Activated CD4-positive, alpha-beta memory T cell treated with anti-CD3 and anti-CD28 coated beads, Interleukin-2, amount 10 ng/mL, durations not matched to agents 7 days and 5 days (primary cell): ENCODE data around the gene MIS18BP1. TPM values are rescaled to one million over a fixed set of nuclear protein-coding genes. Genes with fewer than 3 reads are reported as not detected.
A peak's percentile ranks its signal among the peaks of the same experiment; 100 is the strongest.

ENCODE experiments used
- CTCF ChIA-PET: fragments of 350-600 bp; sonication (Branson Sonifier 250); formaldehyde crosslinking; loops from one replicate; lab custom pipeline; 2021; ENCODE audit warnings: antibody characterized with exemption, inconsistent platforms; lab: Charles Lee
- POLR2A ChIA-PET: fragments of 350-600 bp; sonication (Branson Sonifier 250); formaldehyde crosslinking; loops from one replicate; lab custom pipeline; 2021; ENCODE audit warnings: antibody characterized with exemption; lab: Charles Lee
- DNase-seq: peaks from one replicate; pipeline ENCODE4 v3.0.0-alpha.2; 2020
- H3K27ac Mint-ChIP-seq: one replicate; pipeline ENCODE4 v1.8.0; 2021; ENCODE audit warnings: mild to moderate bottlenecking, mixed read lengths
- H3K27me3 Mint-ChIP-seq: one replicate; pipeline ENCODE4 v1.8.0; 2021; ENCODE audit warnings: mixed read lengths
- H3K36me3 Mint-ChIP-seq: one replicate; pipeline ENCODE4 v1.8.0; 2021; ENCODE audit warnings: low read depth, mixed read lengths
- H3K4me1 Mint-ChIP-seq: one replicate; pipeline ENCODE4 v1.8.0; 2021; ENCODE audit warnings: mixed read lengths
- H3K4me3 Mint-ChIP-seq: one replicate; pipeline ENCODE4 v1.8.0; 2021; ENCODE audit warnings: mild to moderate bottlenecking, mixed read lengths
- H3K9me3 Mint-ChIP-seq: one replicate; pipeline ENCODE4 v1.8.0; 2021; ENCODE audit warnings: mixed read lengths
- total RNA-seq, 2 experiments: library from RNA; stranded (reverse); gene quantifications; one replicate each; pipeline ENCODE4 v1.2.3, GENCODE V29; 2021

The MIS18BP1 gene
- total RNA-seq, 2 experiments from 2014 or later: 66.3 to 66.9 TPM

- H3K27me3 Mint-ChIP-seq: peaks cover 20% of the 10 kb centered on the region
- peaks cover 25% of the 10 kb centered on the region for H3K9me3 Mint-ChIP-seq
- DNase-seq: no peak
- no peak overlapping the region for H3K4me3 Mint-ChIP-seq
- H3K36me3 Mint-ChIP-seq: peaks cover 22% of the 10 kb centered on the region
- CTCF ChIA-PET: no interaction called here
- H3K27ac Mint-ChIP-seq: no peak overlapping the region
- POLR2A ChIA-PET: interaction anchor here (0.7 kb wide), 1 partner anchor 123 kb away, joined by 3 read pairs; the partner anchor contains the start of gene FANCM
- H3K4me1 Mint-ChIP-seq: peaks cover 6% of the 10 kb centered on the region
These were observed 5.8 kb upstream of the MIS18BP1 start for GRCh38 chr14:45258805-45259204.

DNA sequence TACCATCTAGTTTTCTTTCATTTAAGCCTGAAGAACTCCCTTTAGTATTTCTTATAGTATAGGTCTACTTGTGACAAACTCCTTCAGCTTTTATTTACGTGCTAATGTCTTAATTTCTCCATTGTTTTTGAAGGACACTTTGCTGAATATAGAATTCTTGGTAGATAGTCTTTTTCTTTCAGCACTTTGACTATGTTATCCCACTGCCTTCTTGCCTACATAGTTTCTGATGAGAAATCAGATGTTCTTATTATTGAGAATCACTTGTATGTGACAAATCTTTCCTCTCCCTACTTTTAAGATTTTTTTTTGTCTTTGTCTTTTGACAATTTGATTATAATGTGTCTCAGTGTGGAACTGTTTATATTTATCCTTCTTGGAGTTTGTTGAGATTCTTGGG lies 5.1 kb upstream of the MIS18BP1 start:
- no peak overlapping the region for H3K4me3 Mint-ChIP-seq
- H3K9me3 Mint-ChIP-seq: peaks cover 25% of the 10 kb centered on the region
- no peak for DNase-seq
- H3K36me3 Mint-ChIP-seq: peaks cover 22% of the 10 kb centered on the region
- H3K27me3 Mint-ChIP-seq: peaks cover 16% of the 10 kb centered on the region
- ChIA-PET CTCF (interaction anchor here (1.1 to 2.0 kb wide), 2 partner anchors 9 to 10 kb away, joined by 3 to 7 read pairs; no protein-coding TSS in a partner anchor), POLR2A (no interaction called here)
- peaks cover 11% of the 10 kb centered on the region for H3K4me1 Mint-ChIP-seq
- H3K27ac Mint-ChIP-seq: no peak overlapping the region

DNA sequence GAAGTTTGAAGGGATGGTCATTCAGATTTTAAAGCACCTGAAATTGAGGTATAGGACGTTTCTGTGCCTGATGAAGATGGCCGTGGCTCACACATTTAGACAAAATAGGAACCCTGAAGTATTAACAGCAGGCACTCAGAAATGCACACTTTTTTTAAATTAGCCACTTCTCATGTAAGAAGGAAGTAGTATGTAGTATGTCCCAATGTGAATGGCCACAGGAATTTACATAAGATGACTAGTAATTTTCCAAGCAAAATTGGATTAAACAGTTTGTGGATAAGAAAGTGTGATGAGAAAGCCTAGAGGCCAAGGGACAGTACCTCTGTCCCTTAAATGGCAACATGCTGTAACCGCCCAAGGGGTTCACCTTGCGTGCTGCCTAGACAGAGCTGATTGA lies 1.8 kb upstream of the MIS18BP1 start:
- Mint-ChIP-seq H3K4me1 (peaks cover 27% of the 10 kb centered on the region), H3K27me3 (peaks cover 3% of the 10 kb centered on the region), H3K27ac (no peak overlapping the region), H3K9me3 (peaks cover 20% of the 10 kb centered on the region), H3K36me3 (peaks cover 26% of the 10 kb centered on the region), H3K4me3 (no peak overlapping the region)
- DNase-seq: no peak
- ChIA-PET CTCF (no interaction called here), POLR2A (interaction anchor here (3.3 kb wide), 1 partner anchor 119 kb away, joined by 53 read pairs; the partner anchor contains the start of genes FANCM and FKBP3)

GRCh38 chr14:45253754-45254310 lies 830 bp upstream of the MIS18BP1 start:
- Mint-ChIP-seq H3K27me3 (peaks cover 3% of the 10 kb centered on the region), H3K27ac (peak overlapping the region; percentile 90), H3K36me3 (peaks cover 19% of the 10 kb centered on the region), H3K9me3 (peaks cover 14% of the 10 kb centered on the region), H3K4me1 (peaks cover 28% of the 10 kb centered on the region), H3K4me3 (peak overlapping the region; percentile 83)
- CTCF ChIA-PET: interaction anchor here (0.6 to 3.3 kb wide), 16 partner anchors 9 to 291 kb away, joined by 3 to 15 read pairs (median 4); partner anchors contain the start of genes FANCM, FKBP3 and TOGARAM1
- POLR2A ChIA-PET: interaction anchor here (0.6 to 3.3 kb wide), 11 partner anchors 9 to 357 kb away, joined by 3 to 53 read pairs (median 5); partner anchors contain the start of genes FANCM, FKBP3, KLHL28 and PRPF39
- DNase-seq: no peak

- H3K27ac Mint-ChIP-seq: peak overlapping the region; percentile 90
- H3K4me3 Mint-ChIP-seq: peak overlapping the region; percentile 83
- H3K36me3 Mint-ChIP-seq: peaks cover 9% of the 10 kb centered on the region
- peaks cover 3% of the 10 kb centered on the region for H3K9me3 Mint-ChIP-seq
- peak; percentile 37 for DNase-seq
- H3K27me3 Mint-ChIP-seq: peaks cover 2% of the 10 kb centered on the region
- CTCF ChIA-PET: interaction anchor here (0.7 to 3.3 kb wide), 15 partner anchors 8 to 715 kb away, joined by 3 to 15 read pairs (median 5); partner anchors contain the start of genes FANCM, FKBP3 and TOGARAM1
- H3K4me1 Mint-ChIP-seq: peaks cover 29% of the 10 kb centered on the region
- POLR2A ChIA-PET: interaction anchor here (1.3 to 3.3 kb wide), 9 partner anchors 14 to 356 kb away, joined by 3 to 53 read pairs (median 5); partner anchors contain the start of genes FANCM, FKBP3, KLHL28 and PRPF39
These were observed 484 bp downstream of the MIS18BP1 start for GRCh38 chr14:45252366-45253069.

GRCh38 chr14:45251912-45252311 lies 1.1 kb downstream of the MIS18BP1 start:
- H3K9me3 Mint-ChIP-seq: peaks cover 3% of the 10 kb centered on the region
- H3K4me1 Mint-ChIP-seq: peaks cover 29% of the 10 kb centered on the region
- peak overlapping the region; percentile 83 for H3K4me3 Mint-ChIP-seq
- POLR2A ChIA-PET: interaction anchor here (0.9 to 3.3 kb wide), 6 partner anchors 23 to 355 kb away, joined by 3 to 53 read pairs (median 10); partner anchors contain the start of genes FANCM, FKBP3, KLHL28 and PRPF39
- no peak for DNase-seq
- peaks cover 9% of the 10 kb centered on the region for H3K36me3 Mint-ChIP-seq
- no peaks in the 10 kb centered on the region for H3K27me3 Mint-ChIP-seq
- peak overlapping the region; percentile 90 for H3K27ac Mint-ChIP-seq
- CTCF ChIA-PET: interaction anchor here (0.7 to 3.3 kb wide), 7 partner anchors 16 to 715 kb away, joined by 3 to 15 read pairs (median 4); partner anchors contain the start of genes FANCM and TOGARAM1

DNA sequence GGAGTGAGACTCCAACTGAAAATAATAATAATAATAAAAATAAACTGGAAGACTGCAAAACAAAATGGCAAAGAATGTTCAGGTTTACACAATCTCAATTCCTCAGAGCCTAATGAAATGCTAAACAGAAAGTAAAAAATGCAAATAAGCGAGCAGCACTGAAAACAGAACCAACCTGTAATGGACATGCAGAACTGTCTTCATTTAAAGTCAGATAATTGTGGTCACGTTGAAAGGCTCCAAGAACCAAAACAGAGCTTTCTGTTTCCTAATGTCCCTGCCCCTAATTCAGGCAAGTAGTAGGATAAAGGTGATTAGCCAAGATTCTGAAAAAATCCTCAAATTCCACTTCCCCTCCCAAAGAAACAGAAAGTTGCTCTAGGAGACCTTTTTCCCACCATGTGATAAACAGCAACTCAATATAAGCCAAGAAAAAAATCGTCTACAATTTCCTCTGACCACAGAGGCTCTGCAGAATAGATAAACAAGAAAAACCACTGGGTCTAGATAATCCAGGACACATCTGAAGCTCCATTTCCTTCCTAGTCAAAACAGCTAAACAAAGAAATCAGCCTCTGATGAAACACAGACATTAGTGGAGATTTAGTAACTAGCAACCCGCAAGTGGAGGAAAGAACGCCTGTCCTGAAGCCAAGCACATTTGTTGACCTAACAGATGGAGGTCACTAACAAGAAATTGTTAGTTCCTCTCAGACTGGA lies 3.0 kb downstream of the MIS18BP1 start:
- Mint-ChIP-seq H3K27me3 (no peaks in the 10 kb centered on the region), H3K4me3 (peak overlapping the region; percentile 83), H3K36me3 (peaks cover 9% of the 10 kb centered on the region), H3K9me3 (no peaks in the 10 kb centered on the region), H3K27ac (peak overlapping the region; percentile 79), H3K4me1 (peaks cover 29% of the 10 kb centered on the region)
- ChIA-PET CTCF (no interaction called here), POLR2A (interaction anchor here (0.7 to 1.7 kb wide), 5 partner anchors 10 to 166 kb away, joined by 3 to 8 read pairs (median 5); partner anchors contain the start of genes FANCM, FKBP3 and PRPF39)
- DNase-seq: no peak

DNA sequence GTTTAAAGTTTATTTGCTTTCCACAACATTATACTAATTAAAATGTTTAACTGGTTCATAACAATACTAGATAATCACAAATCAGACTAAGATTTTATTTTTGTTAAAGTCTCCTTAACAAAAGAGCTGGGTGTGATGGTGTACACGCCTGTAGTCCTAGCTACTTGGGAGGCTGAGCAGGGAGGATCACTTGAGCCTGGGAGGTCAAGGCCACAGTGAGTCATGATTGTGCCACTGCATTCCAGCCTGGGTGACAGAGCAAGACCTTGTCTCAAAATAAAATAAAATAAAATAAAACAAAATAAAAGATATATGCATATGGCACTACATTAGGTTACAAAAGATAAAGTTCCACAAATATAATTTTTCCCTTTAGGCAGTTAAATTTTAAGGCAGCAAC lies 5.6 kb downstream of the MIS18BP1 start:
- DNase-seq: no peak
- no peaks in the 10 kb centered on the region for H3K9me3 Mint-ChIP-seq
- H3K27ac Mint-ChIP-seq: no peak overlapping the region
- H3K27me3 Mint-ChIP-seq: no peaks in the 10 kb centered on the region
- H3K4me1 Mint-ChIP-seq: peaks cover 24% of the 10 kb centered on the region
- ChIA-PET POLR2A (interaction anchor here (2.6 kb wide), 1 partner anchor 112 kb away, joined by 14 read pairs; the partner anchor contains the start of genes FANCM and FKBP3), CTCF (no interaction called here)
- peaks cover 15% of the 10 kb centered on the region for H3K36me3 Mint-ChIP-seq
- no peak overlapping the region for H3K4me3 Mint-ChIP-seq

DNA sequence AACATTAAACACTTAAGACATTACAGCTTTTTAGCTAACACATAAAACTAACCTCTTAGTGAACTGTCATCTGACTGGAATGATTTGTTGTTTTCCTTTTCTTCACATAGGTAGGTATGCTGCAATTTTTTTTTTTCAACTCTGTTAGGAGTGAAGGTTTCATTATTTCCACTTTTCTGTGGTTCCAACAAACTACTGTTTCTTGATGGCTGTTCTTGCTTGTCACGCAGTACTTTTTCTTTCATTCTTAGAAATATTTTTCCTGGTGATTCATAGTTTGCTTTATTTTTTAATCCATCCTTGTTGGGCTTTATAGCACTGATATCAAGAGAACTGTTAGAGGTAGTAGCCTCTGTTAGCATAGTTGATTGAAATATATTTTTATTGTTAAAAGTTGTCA lies 6.3 kb downstream of the MIS18BP1 start:
- no peak for DNase-seq
- ChIA-PET CTCF (no interaction called here), POLR2A (interaction anchor here (0.7 to 2.6 kb wide), 2 partner anchors 24 to 112 kb away, joined by 4 to 14 read pairs; partner anchors contain the start of genes FANCM and FKBP3)
- Mint-ChIP-seq H3K27ac (no peak overlapping the region), H3K9me3 (no peaks in the 10 kb centered on the region), H3K4me1 (peaks cover 25% of the 10 kb centered on the region), H3K36me3 (peaks cover 19% of the 10 kb centered on the region), H3K4me3 (no peak overlapping the region), H3K27me3 (no peaks in the 10 kb centered on the region)

- no peak for DNase-seq
- Mint-ChIP-seq H3K4me3 (no peak overlapping the region), H3K27me3 (no peaks in the 10 kb centered on the region), H3K9me3 (no peaks in the 10 kb centered on the region), H3K36me3 (peaks cover 22% of the 10 kb centered on the region), H3K27ac (no peak overlapping the region), H3K4me1 (peaks cover 22% of the 10 kb centered on the region)
- POLR2A ChIA-PET: interaction anchor here (0.7 to 2.6 kb wide), 2 partner anchors 24 to 111 kb away, joined by 4 to 14 read pairs; partner anchors contain the start of genes FANCM and FKBP3
- CTCF ChIA-PET: no interaction called here
These were observed 6.9 kb downstream of the MIS18BP1 start for GRCh38 chr14:45246151-45246550.

DNA sequence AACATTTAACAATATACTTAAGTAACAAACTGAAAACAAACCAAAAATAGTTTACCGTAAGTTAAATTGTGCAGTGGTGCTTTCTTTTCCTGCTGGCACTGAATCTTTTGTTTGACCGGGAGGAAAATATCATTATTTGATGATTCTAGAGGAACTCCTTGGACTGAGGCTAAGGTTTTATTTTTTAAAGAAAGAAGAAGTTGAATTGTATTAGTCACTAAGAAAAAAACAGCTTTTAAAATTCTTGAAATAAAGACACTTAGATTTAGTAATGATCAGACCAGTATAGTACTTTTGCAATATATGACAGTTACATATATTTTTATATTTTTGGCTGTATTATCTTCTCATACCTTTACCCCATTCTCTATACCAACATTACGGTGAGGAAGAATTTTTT lies 10.3 kb downstream of the MIS18BP1 start:
- DNase-seq: no peak
- Mint-ChIP-seq H3K9me3 (no peaks in the 10 kb centered on the region), H3K27ac (no peak overlapping the region), H3K27me3 (no peaks in the 10 kb centered on the region), H3K4me1 (peaks cover 5% of the 10 kb centered on the region), H3K4me3 (no peak overlapping the region), H3K36me3 (peaks cover 16% of the 10 kb centered on the region)
- ChIA-PET POLR2A (no interaction called here), CTCF (interaction anchor here (1.5 kb wide), 1 partner anchor 11 kb away, joined by 10 read pairs; the partner anchor contains the start of gene MIS18BP1)

GRCh38 chr14:45238988-45239387 lies 14.0 kb downstream of the MIS18BP1 start:
- DNase-seq: no peak
- ChIA-PET POLR2A (no interaction called here), CTCF (no interaction called here)
- H3K4me3 Mint-ChIP-seq: no peak overlapping the region
- H3K9me3 Mint-ChIP-seq: no peaks in the 10 kb centered on the region
- H3K4me1 Mint-ChIP-seq: peaks cover 5% of the 10 kb centered on the region
- H3K36me3 Mint-ChIP-seq: peaks cover 27% of the 10 kb centered on the region
- no peaks in the 10 kb centered on the region for H3K27me3 Mint-ChIP-seq
- H3K27ac Mint-ChIP-seq: no peak overlapping the region
